Measurements from ENCODE around the gene TMEM141.

DNA sequence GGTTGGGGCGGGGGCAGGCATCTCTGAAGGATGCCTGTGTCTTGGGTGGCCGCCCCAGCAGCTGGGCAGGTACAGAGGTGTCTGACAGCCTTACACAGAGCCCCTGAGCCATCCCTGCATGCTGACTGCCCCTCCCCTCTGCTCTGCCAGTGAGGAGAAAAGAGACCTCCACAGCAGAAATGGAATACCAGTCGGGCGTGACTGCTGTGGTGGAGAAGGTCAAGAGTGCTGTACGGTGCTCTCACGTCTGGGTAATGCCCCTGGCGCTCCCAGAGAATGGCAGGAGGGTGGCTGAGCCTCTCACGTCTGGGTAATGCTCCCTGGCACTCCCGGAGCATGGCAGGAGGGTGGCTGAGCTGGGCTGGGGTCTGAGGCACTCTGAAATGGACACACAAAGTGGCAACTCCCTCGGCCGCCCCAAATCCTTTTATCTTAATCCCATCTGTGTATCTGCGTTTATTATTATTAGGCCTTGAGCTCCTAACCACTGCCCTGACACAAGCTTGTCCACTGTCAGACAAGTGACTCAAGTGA, 14.1 kb downstream of the TMEM141 start:
- TF ChIP-seq, protein P1, sequence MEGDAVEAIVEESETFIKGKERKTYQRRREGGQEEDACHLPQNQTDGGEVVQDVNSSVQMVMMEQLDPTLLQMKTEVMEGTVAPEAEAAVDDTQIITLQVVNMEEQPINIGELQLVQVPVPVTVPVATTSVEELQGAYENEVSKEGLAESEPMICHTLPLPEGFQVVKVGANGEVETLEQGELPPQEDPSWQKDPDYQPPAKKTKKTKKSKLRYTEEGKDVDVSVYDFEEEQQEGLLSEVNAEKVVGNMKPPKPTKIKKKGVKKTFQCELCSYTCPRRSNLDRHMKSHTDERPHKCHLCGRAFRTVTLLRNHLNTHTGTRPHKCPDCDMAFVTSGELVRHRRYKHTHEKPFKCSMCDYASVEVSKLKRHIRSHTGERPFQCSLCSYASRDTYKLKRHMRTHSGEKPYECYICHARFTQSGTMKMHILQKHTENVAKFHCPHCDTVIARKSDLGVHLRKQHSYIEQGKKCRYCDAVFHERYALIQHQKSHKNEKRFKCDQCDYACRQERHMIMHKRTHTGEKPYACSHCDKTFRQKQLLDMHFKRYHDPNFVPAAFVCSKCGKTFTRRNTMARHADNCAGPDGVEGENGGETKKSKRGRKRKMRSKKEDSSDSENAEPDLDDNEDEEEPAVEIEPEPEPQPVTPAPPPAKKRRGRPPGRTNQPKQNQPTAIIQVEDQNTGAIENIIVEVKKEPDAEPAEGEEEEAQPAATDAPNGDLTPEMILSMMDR (IDR thresholded peaks at IDR 0.05; ENCODE audit: control extremely low read depth in 1 of 3, insufficient read depth in 1 of 3, low read depth in 1 of 3, low read length in 3 of 3) = no peak
- TF ChIP-seq MAX (IDR thresholded peaks at IDR 0.05) (no peak), TAF1 (IDR thresholded peaks at IDR 0.05; ENCODE audit: low read depth, low read length) (no peak), POLR2AphosphoS5 (IDR thresholded peaks at IDR 0.05; ENCODE audit: low read depth, low read length) (no peak), EGR1 (IDR thresholded peaks at IDR 0.05; ENCODE audit: borderline replicate concordance, low read depth, low read length) (no peak), POU5F1 (IDR thresholded peaks at IDR 0.05; ENCODE audit: low read depth, low read length) (no peak), NRF1 (IDR thresholded peaks at IDR 0.05; ENCODE audit: low read depth, low read length) (no peak), YY1 (IDR thresholded peaks at IDR 0.05; ENCODE audit: low read depth, low read length) (no peak), RXRA (IDR thresholded peaks at IDR 0.05; ENCODE audit: insufficient read depth, low read depth, low read length) (no peak), TEAD4 (IDR thresholded peaks at IDR 0.05; ENCODE audit: low read depth, low read length) (no peak), POLR2A (IDR thresholded peaks at IDR 0.05; ENCODE audit: control extremely low read depth in 1 of 2, low read depth in 2 of 2, low read length in 2 of 2) (no peak), CBX5 (IDR thresholded peaks at IDR 0.05; ENCODE audit: low read depth, low read length) (no peak), CTBP2 (IDR thresholded peaks at IDR 0.05; ENCODE audit: borderline replicate concordance, insufficient read depth, insufficient read length, low read length) (no peak), CREB1 (IDR thresholded peaks at IDR 0.05) (no peak)

All from H1 (cell line).